Measurements from ENCODE around the gene CCDC90B.
"Not testable (repeated sequence)": the region's sequence is repeated elsewhere in the genome, so short reads cannot be mapped to it uniquely, and the experiment has no call there.

Gene CCDC90B

DNA sequence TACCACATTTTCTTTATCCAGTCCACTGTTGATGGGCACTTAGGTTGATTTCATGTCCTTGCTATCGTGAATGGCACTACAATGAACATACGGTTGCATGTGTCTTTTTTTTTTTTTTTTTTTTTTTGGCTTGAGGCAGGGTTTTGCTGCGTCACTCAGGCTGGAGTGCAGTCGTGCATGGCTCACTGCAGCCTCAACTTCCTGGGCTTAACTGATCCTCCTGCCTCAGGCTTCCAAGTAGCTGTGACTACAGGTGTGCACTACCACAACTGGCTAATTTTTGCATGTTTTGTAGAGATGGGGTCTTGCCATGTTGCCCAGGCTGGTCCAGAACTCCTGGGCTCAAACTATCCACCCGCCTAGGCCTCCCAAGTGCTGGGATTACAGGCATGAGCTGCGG, 1.5 kb upstream of the CCDC90B start:
- no peak for DNase-seq (ENCODE audit: low read depth)

- DNase-seq (ENCODE audit: low read depth) = no peak
These were observed 906 bp downstream of the CCDC90B start for GRCh38 chr11:83285151-83285770.

DNA sequence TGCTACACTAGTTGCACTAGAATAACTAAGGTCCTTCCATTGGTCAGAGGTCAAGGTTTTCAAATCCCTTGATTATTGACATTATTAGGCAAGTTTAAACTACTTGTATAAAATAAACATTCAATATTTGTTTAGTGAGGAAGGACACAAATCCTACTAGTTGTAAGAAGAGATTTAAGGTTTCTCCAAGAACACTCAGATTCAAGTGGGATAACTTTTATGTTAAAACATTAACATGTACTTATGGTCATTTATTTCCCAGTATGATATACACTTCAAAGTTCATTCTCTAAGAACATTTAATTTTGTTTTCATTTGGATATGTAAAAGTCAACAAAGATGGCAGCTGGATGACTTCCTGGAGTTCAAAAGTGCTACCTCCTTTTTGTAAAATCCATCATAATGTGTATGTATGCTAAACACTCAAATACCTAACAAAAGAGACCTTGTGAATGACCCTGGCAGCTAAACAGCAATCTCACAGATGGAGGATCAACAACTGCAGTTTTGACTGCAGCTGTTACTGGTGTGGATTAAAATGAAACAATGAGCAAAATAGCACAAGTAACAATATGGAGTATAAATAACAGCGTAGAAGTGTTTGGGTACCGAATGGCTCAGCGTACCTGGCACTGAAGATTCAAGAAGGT, 1.5 kb downstream of the CCDC90B start:
- no peak for DNase-seq (ENCODE audit: low read depth)

GRCh38 chr11:83282084-83282716, 4.0 kb downstream of the CCDC90B start:
- no peak for DNase-seq (ENCODE audit: low read depth)

- DNase-seq (ENCODE audit: low read depth) = no peak
These were observed 5.9 kb downstream of the CCDC90B start for GRCh38 chr11:83280256-83280655.

- DNase-seq (ENCODE audit: low read depth) = no peak
These were observed 7.8 kb downstream of the CCDC90B start for GRCh38 chr11:83278351-83278750.

DNA sequence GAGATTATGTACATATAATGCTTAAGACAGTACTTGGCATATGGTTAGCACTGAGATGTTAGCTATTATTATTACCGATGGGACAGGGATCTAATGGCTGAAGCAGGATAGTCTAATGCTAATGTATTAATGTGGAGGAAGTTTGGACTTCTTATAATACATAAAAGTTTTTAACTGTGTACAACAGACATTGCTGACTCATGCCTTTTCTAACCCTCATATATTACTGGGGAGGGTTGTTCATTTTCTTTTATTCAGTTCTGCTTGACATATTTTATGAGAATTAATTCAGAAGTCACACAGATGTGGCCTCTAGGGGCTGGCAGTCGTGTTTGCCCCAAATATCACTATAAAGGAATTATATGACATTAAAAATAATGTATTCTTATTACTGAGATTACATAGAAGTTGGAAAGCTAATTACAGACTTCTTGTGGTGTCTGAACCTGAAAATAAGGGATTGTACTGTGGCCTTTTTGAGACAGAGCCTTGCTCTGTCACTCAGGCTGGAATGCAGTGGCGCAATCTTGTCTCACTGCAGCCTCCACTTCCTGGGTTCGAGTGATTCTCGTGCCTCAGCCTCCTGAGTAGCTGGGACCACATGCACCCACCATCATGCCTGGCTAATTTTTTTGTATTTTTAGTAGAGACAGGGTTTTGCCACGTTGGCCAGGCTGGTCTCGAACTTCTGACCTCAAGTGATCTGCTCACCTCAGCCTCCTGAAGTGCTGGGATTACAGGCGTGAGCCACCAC, 10.1 kb downstream of the CCDC90B start:
- DNase-seq (ENCODE audit: low read depth) = no peak

GRCh38 chr11:83272627-83273026, 13.5 kb downstream of the CCDC90B start:
- no peak for DNase-seq (ENCODE audit: low read depth)

DNA sequence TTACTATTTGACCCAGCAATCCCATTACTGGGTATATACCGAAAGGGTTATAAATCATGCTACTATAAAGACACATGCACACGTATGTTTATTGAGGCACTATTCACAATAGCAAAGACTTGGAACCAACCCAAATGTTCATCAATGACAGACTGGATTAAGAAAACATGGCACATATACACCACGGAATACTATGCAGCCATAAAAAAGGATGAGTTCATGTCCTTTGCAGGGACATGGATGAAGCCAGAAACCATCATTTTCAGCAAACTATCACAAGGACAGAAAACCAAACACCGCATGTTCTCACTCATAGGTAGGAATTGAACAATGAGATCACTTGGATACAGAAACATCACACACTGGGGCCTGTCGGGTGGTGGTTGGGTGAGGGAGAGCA, 14.4 kb downstream of the CCDC90B start:
- DNase-seq (ENCODE audit: low read depth) = not testable (repeated sequence)

- not testable (repeated sequence) for DNase-seq (ENCODE audit: low read depth)
These were observed 17.1 kb downstream of the CCDC90B start for GRCh38 chr11:83269080-83269479.

- DNase-seq (ENCODE audit: low read depth) = no peak
These were observed 20.8 kb downstream of the CCDC90B start for GRCh38 chr11:83265331-83265730.

DNA sequence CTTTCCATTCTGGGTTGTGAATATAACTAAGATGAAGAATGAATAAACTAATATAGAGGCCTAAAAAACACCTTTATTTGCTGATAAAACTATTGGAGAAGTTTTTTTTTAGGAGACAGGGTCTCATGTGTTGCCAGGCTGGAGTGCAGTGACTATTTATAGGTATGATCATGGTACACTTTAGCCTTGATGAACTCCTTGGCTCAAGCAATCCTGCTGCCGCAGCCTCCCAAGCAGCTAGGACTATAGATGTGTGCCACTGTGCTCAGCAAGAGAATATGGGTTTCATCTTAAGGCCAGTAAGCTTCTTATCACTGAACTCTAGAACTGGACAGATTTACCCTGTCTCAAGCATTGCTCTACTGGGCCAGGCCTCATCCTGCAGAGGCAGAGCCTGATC, 26.6 kb downstream of the CCDC90B start:
- no peak for DNase-seq (ENCODE audit: low read depth)

GRCh38 chr11:83257761-83258168, 28.4 kb downstream of the CCDC90B start:
- no peak for DNase-seq (ENCODE audit: low read depth)

DNA sequence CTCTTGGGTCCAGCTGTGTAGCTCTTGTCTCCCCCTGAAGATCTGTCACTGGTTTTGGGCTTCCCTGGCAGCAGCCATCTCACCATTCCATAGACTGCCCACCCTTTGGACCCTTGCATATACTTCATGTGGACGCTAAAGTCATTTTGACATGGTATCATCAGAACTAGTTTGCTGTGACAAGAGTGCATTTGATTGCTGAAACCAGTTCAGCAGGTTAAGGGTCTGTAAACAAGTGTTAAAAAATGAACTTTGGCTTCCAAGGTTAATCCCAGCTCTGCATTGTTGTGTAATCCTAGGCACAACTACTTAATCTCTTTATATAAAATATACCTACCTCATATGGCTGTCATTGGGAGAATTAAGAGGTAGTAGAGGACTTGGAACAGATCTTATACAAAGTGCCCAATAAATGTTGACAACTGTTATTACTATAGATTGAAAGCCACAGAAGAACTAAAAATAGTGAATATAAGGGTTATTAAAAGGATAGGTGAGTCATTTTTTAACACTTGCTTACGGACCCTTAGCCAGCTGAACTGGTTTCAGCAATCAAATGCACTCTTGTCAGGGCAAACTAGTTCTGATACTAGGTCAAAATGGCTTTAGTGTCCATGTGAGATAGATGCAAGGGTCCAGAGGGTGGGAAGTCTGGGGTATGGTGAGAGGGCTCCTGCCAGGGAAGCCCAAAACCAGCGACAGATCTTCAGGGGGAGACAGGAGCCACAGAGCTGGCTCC, 29.4 kb downstream of the CCDC90B start:
- DNase-seq (ENCODE audit: low read depth) = no peak

DNA sequence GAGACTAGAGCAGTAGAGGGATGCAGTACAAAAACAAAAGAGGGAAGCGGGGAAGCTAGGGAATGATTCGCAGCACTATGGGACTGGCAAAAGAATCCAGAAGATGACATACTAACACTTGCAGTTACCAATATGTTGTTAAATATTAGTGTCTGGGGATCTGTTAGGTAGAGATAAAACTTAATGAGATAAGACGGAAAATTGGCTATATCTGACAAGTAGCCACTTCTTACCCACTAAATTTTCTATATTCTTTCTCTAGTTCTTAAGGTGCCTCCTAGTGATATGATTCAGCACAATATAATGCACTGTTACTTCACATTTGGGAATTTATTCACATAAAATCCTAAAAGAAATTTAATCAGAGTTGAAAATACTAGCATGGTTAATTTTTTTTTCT, 30.8 kb downstream of the CCDC90B start:
- no peak for DNase-seq (ENCODE audit: low read depth)

- DNase-seq (ENCODE audit: low read depth) = no peak
These were observed 33.2 kb downstream of the CCDC90B start for GRCh38 chr11:83252941-83253340.

- no peak for DNase-seq (ENCODE audit: low read depth)
These were observed 33.9 kb downstream of the CCDC90B start for GRCh38 chr11:83252266-83252665.

DNA sequence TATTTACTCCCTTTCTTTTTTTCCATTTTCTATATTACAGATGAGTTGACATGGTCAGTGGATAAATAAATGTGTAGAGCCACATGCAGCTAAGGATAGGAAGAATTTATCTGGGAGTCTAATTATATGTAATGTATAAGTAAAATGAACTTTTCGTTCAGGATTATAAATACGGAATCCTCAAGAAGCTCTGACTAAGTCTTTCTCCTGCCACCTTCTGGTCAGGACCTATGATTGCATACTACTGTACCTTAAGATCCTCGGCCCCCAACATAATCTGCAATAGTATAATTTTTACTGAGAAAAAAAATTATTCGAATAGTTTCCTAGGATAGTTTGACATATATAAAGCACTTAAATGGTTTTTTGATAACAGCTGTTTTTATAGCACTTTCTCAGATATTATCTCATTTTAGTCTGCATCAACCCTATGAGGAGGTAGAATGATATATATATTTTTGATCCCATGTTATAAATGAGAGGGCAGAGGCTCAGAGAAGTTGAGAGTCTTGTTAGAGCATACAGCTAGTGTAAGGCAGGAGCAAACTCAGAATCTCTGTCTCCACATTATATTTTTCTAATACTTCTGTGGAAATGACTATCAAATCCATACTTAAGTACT, 36.1 kb downstream of the CCDC90B start:
- DNase-seq (ENCODE audit: low read depth) = peak; percentile 14

- DNase-seq (ENCODE audit: low read depth) = no peak
These were observed 36.7 kb downstream of the CCDC90B start for GRCh38 chr11:83249445-83249844.

DNA sequence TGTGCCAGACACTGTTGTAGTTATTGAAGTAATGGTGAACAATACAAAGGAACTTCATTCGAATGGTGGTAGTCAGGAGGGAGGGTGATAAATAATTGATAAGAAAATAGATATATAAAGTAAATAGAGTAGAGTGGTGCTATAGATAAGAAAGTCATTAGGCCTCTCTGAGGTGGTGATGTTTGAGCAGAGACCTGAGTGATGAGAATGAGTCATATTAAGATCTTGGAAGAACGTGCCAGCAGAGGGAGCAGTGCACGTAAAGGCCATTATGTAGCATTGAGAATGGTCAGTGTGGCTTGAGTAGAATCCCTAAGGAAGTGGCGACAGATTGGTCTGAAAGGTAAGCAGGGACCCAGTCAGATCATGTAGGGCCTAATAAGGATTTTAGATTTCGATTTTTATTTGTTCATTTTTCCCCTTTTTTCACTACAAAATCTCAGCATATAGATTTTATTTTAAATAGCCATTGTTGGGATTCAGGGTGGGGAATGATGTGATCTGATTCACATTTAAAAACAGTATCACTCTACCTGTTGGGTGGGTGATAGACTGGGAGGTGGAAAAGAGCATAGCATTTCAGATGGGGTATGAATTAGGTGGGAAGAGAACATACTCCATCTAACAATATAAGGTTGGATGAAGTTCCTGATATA, 44.7 kb downstream of the CCDC90B start:
- peak; percentile 37 for DNase-seq (ENCODE audit: low read depth)

- no peak for DNase-seq (ENCODE audit: low read depth)
These were observed 48.1 kb downstream of the CCDC90B start for GRCh38 chr11:83238111-83238510.

All from CMK (cell line).